HG02840 (cell line): ENCODE data around the gene COL13A1.

ENCODE experiments used
- ATAC-seq: cut with Tn5 transposase; IDR thresholded peaks from one replicate; pipeline ENCODE4 v1.9.1; 2021; ENCODE audit warnings: mild to moderate bottlenecking, moderate library complexity, moderate number of reproducible peaks; ENCODE audit not compliant: unreplicated experiment, low FRiP score

COL13A1 gene

DNA sequence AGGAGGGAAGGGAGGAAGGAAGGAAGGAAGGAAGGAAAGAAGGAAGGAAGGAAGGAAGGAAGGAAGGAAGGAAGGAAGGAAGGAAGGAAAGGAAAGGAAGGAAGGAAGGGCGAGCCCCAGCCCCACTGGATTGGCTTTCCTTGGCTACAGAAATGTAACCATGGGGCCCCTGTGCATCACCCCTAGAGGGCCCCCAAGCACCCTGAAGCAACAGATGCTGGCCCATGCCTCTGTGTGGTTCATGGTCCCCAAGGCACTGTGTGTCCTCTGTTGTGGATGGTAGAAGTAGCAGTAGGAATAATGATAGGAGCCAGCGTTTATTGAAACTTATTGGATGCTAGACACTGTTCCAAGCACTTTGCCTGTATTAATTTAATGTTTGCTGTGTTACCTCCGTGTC, 134.4 kb downstream of the COL13A1 start:
- ATAC-seq, result no peak

DNA sequence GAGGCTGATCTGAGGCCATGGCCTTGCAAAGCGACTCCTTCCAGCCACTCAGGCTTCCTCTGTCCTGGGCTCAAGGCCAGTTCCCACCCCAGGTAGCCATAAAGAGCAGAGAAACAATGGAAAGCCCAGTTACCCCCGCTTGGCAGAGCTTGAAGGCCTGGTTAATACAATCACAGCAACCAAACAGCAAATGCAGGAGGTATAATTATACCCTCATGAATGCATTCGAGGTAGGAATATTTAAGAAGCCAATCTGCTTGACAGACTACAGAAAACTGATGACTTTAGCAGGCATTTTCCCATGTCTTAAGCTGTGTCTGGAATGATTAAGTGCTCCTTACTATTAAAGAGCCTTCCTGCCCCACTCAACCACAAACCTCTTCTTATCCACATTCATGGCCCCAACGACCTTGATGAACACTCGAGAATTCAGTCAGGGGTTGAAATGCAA, 136.9 kb downstream of the COL13A1 start:
- no peak for ATAC-seq

DNA sequence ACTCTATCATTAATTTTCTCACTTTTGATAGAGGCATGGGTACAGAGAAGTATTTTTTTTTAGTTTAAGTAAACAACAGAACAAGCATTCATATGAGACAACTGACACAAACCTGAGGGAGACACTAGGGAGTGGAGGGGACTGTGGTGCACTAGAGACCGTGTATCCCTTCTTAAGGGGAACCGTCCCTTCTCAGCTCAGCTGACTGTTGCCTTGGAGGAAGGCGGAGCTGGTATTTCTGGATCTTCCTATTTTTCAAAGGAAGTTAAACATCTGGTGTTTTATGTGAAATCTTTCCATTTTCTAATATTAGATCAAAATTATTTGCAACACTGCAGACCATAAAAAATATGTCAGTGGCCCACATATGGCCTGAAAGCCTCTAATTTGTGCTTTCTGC, 137.4 kb downstream of the COL13A1 start:
- no peak for ATAC-seq

DNA sequence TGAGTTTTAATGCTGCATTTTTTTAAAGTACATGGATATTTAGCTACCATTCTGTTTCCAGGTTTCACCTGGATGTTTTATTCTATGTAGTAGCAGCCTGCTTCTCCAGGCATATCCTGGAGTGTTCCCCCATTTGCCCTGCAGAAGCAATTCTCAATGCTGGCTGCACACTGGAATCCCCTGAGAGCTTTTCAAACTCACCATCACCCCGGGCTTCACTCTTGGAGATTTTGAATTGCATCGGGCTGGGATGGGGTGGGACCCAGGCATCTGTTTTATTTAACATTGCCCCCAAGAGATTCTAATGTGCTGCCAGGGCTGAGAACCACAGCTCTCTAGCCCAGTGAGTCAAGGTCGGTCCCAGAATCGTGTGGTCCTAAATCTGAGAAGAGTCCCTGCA, 137.8 kb downstream of the COL13A1 start:
- no peak for ATAC-seq

DNA sequence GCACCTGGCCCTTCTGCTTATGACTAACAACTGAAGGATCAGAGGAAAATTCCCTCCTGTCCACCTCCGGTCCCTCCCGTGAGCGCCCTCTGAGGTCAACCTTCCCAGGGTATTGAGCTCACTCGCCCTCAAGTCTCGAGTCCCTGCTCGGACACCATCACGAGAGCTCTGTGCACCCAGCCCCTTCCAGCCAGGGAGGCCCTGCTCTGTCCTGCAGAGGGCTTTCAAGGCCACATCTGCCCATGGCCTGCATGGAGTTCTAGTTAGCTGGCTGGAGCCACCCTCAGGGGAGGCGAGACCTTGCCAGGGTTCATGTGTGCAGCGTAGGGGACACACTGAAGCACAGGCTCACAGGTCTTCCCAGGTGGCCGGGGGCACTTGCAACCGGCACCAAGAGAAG, 140.0 kb downstream of the COL13A1 start:
- no peak for ATAC-seq

DNA sequence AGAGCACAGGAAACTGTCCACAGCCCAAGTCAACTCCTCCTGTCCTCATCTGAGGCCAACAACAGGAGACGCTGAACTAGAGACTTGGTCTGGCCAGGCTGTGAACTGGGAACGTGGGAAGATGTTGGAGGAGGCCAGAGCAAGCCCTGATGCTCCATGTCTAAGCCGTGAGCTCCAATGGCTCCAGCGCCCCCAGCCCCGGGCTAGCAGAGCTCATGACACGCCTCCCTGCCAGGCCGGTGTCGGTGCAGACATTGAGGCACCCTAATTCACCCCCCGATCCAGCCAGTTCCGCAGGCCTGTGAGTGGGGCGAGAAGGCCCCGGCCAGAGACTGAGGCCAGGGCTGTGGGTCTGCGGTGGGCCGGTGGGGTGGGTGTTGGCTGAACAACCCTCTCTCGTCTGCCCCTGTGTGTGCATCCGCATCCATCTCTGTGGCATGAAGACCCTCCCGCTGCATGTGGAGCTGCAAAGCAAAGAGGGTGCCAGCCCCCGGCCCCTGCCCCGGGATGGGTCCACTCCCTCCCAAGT, 141.7 kb downstream of the COL13A1 start:
- ATAC-seq, result no peak

DNA sequence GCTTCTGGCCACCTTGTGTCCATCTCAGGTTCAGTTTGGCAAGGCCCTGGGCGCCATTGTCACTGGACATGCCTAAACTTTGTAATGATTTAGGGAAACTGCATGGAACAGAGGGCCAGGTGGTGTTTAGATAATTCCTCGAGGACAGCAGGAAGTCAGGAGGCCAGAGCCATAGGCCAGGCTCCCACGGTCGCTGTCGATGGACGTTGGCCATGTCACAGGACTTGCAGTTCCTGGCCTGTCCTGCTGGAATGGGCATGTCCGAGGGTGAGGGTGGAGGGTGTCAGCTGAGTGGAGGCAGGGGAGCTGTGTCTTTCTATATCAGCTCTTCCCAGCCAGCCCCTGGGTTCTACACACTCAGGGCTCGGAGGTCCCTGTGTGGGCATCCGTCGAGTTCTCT, 143.1 kb downstream of the COL13A1 start:
- ATAC-seq, result no peak

DNA sequence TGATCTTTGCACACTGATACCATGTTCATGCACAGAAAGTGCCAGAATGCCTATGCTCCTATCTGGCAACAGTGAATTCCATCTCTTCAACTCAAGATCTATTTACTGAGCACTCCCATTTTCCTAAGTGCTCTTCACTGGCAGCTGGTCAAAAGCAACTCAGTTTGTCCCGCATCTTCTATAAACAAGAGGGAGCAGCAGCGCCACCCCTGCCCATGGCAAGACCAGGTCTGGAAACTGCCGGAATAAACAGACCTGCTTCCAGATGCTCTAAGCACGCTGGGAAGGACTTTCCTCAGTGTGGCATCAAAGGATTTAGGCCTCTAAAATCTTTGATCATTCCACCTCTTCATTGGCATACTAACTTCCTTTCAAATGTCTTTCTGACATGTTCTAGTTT, 146.6 kb downstream of the COL13A1 start:
- ATAC-seq, result no peak

DNA sequence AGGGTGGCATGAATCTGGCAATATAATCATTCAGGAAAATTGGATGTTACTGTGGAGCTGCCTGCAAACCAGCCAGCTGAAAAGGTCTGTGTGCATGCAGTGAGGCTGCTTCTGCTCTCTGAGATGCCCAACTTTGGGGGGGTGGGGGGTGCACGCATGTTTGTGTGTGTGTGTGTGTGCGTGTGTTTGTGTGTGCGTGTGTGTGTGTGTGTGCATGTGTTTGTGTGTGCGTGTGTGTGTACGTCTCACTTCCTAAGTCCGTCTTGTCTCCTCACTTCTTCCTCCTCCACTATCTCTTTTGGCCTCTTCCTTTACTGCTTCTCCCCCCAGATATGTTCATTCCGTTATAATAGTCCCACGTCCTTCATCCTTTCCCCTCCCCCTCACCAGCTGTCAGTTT, 148.1 kb downstream of the COL13A1 start:
- no peak for ATAC-seq

DNA sequence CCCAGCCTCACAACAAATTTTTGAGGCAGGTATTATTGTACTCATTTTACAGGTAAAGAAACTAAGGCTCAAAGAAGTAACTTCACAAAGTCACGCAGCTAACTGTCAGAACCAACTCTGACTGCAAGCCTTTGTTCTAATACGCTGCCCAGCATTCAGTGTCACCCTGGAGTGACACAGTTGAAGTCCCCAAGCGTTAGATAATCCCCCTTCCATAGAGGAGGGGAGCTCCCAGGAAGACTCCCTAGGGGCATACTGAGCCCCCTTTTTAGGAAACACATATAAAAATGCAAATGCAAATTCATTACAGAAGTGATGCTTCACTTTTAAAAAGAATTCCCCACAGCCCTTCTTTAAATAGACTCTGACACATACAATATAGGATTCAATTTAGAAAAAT, 150.0 kb downstream of the COL13A1 start:
- ATAC-seq, result no peak

DNA sequence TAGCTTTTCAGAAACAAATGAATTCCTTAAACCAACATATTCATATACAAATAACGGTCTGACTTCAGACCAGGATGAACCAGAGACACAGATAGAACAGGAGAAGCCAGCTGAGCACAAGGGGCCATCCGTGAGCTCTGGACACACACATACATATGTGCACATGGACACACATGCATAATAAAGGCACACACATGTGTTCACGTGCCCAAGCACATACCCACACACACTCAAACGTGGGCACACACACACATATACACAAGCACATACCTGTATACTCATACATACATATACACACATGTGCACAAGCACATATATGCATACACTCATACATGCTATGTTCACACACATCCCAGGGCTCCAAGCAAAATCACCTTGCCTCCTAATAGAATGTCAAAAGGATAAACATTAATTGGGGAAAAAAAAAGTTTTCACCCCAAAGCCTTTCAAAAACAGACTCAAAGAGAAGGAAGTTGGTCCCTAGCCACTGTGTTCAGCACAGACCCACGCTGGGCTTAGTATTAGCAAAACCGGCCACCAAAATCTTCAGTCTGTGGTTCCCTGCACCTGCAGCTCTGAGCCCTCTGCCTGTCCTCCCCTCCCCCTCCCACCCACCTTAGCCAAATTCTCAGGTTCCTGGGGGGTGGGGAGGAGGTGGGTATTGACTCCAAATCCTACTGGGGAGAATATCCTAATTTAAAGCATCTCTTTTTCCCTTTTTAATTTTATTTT, 150.5 kb downstream of the COL13A1 start:
- ATAC-seq, result no peak

DNA sequence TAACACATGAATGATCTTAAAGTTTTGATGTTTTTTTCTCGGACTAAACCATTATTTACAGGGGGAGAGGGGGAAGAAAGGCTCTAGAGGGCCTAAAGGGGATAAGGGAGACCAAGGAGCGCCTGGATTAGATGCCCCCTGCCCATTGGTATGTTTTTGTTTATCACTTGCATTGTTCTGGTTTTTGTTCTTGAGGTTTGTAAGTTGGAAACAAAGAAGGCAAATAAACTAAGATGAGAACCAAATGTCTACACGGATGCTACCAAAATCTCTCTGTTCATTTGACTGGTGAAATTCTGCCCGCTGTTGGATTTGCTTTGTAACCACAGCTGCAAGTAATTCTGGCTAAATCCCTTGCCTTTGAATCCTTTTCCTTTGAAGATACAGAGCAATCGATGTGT, 151.1 kb downstream of the COL13A1 start:
- ATAC-seq, result no peak

DNA sequence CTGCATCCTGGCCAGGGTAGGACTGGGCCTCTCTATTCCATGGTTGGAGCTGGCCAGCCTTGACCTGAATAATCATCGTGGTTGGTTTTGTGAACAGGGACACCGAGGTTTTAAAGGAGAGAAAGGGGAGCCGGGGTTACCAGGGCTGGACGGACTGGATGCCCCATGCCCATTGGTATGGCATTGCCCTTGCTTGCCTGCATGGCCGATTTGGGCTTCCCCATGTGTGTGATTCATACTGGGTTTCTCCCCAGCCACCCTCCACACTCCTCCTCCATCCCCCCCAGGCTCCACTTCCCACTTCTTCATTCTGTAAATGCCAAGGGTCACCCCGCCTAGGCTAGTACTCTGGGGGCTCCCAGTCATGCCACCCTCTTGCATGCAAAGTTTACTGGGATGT, 152.1 kb downstream of the COL13A1 start:
- no peak for ATAC-seq

DNA sequence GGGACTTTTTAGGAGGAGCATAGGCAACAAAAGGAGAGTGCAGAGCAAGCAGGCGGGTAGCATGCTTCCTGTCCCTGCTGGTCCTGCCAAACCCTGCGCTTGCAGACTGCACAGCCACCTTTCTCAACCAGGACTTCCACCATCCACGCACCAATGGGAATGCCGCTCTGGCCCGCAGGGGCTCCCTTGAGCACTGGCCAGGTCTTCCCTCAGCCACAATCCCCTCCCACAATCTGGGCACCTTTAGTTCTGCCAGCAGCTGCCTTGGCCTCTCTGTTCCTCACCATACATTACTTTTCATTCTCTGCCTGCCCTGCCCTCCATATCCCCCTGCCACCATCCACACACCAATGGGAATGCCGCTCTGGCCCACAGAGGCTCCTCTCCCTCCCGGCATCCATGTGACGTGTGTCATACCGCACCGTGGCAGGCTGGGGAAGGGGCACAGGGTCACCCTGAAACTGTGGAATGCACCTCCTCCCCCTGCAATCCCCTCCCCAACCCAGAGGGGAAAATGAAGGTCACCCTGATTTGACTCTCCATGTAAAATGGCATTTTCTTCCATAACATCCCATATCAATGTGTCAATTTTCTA, 153.6 kb downstream of the COL13A1 start:
- no peak for ATAC-seq

DNA sequence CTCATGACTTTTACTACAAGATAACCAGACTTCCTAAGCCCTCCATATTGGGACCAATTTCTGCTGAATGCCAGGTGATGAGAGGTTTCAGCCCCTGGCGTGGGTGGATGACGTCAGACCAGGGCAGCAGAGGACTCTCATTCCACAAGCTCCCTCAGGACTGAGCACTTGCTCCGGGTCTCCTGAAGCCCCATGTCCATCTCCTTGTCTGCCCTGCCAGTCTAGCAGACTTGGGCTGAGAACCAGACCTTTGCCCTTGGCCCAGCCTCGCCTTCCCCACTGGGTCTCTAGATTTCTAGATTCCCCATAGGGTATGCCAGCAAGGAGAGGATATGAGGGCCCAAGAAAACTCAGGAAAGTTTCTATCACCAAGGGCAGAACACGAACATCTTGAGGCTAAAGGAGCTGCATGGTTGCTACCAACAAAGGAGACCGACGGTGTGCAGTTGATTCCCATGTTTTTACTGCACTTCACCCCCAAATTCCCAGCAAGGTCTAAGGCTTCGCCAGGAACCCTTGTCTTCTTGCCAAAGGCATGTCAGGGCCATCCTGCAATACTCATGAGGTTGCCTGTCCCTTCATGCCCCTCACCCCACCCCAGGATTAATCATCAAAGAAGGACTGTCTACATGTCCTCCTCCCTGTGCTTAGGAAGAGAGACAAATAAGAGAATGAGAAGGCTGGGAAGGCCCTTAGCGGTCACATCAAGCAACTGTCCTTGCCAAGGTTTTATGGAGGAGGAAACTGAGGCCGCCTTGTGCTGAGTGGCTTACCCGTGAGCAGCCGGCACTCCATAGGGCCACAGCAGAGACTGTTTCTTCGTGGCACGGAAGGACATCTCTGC, 154.4 kb downstream of the COL13A1 start:
- no peak for ATAC-seq

DNA sequence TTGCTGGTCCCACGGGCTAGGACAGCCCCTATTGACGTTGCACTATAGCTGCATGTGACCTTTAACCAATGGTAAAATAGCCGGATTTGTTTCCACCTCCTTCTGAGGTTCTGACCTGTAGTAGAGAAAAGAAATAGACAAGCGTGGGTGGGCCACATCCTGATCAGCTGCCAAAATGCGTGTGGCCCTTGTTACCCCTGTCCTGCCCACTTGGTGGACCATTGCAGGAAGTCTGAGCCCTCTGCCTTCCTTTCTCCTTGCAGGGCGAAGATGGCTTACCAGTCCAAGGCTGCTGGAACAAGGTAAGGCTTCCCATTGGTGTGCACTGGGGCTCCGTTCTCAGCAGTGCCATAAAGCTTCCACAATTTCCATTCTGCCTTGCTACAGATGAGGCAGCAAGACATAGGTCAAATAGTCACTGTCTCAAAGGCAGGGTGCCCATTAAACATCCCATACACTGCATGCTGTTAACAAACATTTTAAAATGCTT, 155.1 kb downstream of the COL13A1 start:
- ATAC-seq, result no peak

DNA sequence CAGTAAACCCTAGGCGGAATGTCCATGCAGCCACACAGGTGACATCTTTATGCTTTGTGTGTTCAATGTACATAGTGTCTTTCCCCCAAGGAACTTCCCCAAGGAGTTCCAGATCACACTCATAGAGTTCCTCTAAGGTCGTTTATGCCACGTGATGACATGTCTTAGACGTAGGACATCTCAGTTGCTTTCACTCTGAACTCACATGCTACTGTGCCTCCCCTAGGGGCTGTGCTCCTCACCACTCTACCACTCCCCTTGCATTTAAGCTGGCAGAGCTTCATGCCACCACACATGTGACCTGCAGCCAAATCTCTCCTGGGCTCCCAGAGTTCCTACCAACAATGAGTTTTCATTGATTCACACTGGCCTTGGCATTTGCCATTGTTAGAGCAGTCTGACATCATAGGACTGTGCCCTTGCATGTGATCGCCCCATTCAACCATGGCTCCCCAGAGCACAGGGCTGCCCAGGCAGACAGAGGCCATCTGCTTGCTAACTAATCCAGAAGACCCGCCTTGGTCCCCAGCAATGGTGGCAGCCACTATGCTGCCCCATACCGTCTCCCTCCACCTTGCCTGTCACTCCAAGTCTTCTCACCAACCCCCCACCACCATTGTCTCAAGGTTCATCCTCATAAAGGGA, 155.7 kb downstream of the COL13A1 start:
- ATAC-seq, result no peak

DNA sequence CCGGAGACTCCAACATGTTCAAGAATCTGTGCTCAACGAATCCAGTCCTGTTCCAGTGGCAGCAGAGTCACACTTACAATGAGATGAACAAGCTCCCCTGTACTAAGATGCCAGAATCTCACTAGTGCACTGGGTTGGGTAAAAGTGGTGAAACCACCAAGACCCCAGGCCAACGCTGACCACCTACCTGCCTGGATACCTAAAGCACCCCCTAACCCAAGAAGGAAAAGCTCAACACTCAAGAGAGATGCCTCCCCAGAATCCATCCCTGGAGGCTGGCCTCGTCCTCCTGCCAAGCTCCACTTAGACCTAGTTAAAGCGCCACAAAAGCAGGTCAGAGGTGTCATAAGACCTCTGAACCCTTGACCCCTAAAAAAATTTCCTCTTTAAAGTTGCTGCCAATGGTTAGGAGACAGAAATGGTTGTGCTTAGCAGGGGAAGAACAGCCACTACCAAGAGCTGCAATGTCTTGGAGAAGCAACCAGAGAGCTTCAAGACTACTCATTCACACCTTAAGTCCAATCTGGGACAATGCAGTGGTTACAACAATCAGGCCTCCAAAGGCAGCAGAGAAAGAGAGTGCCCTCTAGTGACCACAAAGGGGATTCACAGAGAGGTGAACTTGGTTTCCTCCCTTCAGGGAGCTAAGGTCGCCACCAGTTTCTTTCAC, 156.3 kb downstream of the COL13A1 start:
- no peak for ATAC-seq

DNA sequence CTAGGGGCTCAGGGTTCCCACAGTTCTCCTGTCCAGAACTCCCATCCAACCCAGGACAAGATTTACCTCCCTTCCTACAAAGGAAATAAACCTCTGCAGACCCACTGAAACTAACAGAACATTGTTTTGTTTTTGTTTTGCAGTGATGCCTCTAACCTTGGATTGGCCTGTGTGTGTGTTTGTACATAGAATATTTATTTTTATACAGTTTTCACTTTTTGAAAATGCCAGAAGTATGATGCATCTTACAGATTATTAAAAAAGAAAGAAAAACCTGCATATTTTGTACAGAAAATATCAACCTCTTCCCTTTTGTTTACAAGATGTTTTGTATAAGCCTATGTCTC, 156.8 kb downstream of the COL13A1 start:
- ATAC-seq, result no peak

DNA sequence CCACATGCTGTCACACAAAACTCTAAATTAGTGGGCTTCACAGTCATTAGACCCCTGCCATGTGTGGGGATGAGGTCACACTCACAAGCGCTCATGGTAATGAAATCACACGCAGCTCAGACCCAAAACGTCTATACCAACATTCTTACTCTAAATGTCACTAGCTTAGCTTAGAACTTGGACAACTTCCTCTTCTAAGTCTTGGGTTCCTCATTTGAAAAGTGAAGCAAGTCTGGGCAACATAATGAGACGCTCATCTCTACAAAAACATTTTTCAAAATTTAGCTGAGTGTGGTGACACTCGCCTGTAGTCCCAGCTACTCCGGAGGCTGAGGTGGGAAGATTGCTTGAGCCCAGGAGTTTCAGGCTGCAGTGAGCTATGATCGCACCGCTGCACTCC, 158.2 kb downstream of the COL13A1 start:
- no peak for ATAC-seq
